ENCODE results near the gene OLAH. TPM values are rescaled to one million over a fixed set of nuclear protein-coding genes. Genes with fewer than 3 reads are reported as not detected.
A peak's percentile ranks its signal among the peaks of the same experiment; 100 is the strongest.

Gene OLAH
- total RNA-seq, 1 donor = not detected

DNA sequence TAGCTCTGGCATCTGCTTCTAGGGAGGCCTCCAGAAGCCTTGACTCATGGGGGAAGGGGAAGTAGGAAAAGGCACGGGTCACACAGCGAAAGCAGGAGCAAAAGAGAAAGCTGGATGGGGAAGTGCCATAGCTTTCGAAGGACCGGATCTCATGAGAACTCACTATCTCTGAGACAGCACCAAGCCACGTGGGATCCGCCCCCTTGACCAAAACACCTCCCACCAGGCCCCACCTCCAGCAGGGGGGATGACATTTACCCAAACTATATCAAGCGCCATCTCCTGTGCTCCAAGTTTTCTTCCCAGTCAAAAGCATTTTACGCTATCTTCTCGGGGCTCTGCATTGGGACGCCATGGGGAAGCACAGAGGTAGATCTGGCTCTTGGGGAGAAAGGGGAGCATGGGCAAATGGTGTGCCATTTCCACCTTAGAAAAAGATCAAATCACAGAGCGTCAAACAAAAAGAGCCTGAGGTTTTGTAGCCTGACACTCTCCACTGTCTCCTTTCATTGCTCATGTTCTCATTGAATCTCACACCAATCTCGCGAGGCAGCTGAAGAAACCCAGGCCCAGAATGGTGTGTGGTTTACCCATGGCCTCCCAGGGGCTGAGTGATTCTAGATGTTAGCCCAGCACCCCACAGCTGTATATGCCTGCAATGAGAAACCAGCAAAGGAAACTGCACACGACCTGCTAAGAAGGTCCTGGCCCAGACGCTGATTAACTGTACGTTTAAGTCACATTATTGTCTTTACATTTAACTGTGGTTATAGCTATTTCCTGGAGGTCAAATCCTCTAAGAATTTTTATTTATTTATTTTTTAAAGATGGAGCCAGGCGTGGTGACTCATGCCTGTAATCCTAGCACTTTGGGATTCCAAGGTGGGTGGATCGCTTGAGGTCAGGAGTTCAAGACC is 8.1 kb upstream of the OLAH start:
- no peak overlapping the region for H3K4me3 ChIP-seq (ENCODE audit: low read depth, low read length)
- peak; percentile 91 for DNase-seq (ENCODE audit: low read depth)
- TF ChIP-seq, protein P1, sequence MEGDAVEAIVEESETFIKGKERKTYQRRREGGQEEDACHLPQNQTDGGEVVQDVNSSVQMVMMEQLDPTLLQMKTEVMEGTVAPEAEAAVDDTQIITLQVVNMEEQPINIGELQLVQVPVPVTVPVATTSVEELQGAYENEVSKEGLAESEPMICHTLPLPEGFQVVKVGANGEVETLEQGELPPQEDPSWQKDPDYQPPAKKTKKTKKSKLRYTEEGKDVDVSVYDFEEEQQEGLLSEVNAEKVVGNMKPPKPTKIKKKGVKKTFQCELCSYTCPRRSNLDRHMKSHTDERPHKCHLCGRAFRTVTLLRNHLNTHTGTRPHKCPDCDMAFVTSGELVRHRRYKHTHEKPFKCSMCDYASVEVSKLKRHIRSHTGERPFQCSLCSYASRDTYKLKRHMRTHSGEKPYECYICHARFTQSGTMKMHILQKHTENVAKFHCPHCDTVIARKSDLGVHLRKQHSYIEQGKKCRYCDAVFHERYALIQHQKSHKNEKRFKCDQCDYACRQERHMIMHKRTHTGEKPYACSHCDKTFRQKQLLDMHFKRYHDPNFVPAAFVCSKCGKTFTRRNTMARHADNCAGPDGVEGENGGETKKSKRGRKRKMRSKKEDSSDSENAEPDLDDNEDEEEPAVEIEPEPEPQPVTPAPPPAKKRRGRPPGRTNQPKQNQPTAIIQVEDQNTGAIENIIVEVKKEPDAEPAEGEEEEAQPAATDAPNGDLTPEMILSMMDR (IDR thresholded peaks at IDR 0.05; ENCODE audit: insufficient read depth, low read depth, low read length) = no peak

DNA sequence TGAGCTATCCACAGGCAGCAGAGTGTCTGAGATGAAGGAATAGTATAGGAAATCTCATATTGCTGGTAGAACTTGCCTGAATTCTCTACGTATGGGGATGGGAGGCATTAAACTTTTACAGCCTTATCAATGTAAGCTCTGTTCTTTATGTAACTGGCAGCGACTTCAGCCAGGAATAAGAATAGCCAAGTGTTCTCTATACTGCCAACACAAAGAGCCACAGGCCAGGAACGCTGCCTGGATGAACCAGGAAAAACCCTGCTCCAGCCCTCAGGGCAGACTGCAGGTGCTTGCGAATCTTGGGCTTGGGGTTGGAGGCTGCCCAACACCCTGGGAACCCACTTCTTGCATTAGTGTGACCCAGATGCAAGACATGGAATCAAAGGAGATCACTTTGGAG is 6.1 kb upstream of the OLAH start:
- TF ChIP-seq, protein P1 (IDR thresholded peaks at IDR 0.05; ENCODE audit: insufficient read depth, low read depth, low read length) = no peak
- no peak overlapping the region for H3K4me3 ChIP-seq (ENCODE audit: low read depth, low read length)
- DNase-seq (ENCODE audit: low read depth) = no peak

DNA sequence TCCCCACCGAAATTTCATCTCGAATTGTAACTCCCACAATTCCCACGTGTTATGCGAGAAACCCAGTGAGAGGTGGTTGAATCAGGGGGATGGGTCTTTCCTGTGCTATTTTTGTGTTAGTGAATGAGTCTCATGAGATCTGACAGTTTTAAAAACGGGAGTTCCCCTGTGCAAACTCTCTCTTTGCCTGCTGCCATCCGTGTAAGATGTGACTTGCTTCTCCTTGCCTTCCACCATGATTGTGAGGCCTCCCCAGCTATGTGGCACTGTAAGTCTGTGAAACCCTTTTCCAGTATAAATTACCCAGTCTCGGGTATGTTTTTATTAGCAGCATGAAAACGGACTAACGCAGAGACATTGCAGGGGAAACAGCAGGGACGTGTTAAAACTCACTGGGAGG is 5.3 kb upstream of the OLAH start:
- TF ChIP-seq, protein P1 (IDR thresholded peaks at IDR 0.05; ENCODE audit: insufficient read depth, low read depth, low read length) = no peak
- no peak overlapping the region for H3K4me3 ChIP-seq (ENCODE audit: low read depth, low read length)
- no peak for DNase-seq (ENCODE audit: low read depth)

DNA sequence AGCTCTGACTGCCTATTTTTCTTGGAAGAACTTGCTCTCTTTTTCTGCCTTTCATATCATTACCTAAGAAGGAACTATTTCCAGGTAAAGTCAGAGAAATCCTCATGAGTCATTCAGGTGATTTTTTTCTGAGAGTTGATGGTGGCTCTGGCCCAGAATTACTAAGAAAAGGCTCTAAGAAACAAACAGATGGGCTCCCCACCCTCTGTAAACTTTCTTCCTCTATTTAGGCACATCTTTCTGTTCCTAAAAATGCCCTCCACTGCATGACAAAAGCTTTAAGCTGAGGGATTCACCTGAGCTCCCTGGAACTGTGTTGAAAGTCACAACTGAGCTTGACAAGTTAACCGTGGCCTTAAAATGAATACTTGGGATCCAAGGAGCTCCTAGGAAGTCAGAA is 1.6 kb downstream of the OLAH start:
- TF ChIP-seq, protein P1 (IDR thresholded peaks at IDR 0.05; ENCODE audit: insufficient read depth, low read depth, low read length) = no peak
- H3K4me3 ChIP-seq (ENCODE audit: low read depth, low read length) = no peak overlapping the region
- DNase-seq (ENCODE audit: low read depth) = no peak

DNA sequence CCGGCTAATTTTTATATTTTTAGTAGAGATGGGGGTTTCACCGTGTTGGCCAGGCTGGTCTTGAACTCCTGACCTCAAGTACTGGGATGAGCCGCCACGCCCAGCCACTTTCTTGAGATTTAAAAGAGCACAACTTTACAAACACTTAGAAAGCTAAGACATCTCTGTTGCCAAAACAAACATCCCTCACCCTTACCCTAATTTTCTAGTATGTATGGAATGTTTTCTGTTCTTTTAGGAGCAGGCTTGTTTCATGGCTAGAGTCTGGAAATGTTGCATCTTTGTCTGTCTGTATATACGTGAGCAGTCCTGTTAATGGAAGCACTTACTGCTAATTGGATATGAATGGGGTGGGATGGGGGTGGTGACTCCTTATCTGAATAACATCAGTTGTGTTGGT is 2.9 kb downstream of the OLAH start:
- no peak overlapping the region for H3K4me3 ChIP-seq (ENCODE audit: low read depth, low read length)
- TF ChIP-seq, protein P1 (IDR thresholded peaks at IDR 0.05; ENCODE audit: insufficient read depth, low read depth, low read length) = no peak
- DNase-seq (ENCODE audit: low read depth) = peak; percentile 53

DNA sequence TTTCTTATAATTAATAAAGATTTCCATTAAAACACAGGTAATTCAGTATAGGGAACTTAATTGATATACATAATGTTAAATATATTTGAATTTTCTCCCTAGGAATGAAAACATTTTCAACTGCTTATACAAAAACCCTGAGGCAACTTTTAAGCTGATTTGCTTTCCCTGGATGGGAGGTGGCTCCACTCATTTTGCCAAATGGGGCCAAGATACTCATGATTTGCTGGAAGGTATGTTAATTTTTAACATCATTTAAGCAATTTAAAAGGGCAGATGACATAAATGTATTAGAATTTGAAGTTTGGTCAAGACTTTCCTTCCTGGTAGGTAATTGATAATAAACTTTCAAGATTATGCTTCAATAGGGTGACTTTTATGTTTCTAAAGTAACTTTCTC is 5.8 kb downstream of the OLAH start:
- TF ChIP-seq, protein P1 (IDR thresholded peaks at IDR 0.05; ENCODE audit: insufficient read depth, low read depth, low read length) = no peak
- no peak overlapping the region for H3K4me3 ChIP-seq (ENCODE audit: low read depth, low read length)
- DNase-seq (ENCODE audit: low read depth) = no peak

Data from fibroblast of villous mesenchyme (primary cell).